Right ventricle myocardium superior (tissue), 1 donor: ENCODE measurements around the gene GLYAT. TPM values are rescaled to one million over a fixed set of nuclear protein-coding genes. Genes with fewer than 3 reads are reported as not detected.
"Not testable (repeated sequence)": the region's sequence is repeated elsewhere in the genome, so short reads cannot be mapped to it uniquely, and the experiment has no call there.

Experiments used
- ATAC-seq: fragments of 200-7000 bp; cut with Tn5 transposase; one replicate; pipeline ENCODE4 v1.9.1; 2020; ENCODE audit warnings: mild to moderate bottlenecking; ENCODE audit not compliant: poor library complexity
- DNase-seq: peaks from one replicate; pipeline ENCODE4 v3.0.0-alpha.2; 2020
- intact Hi-C: fragments of 100-400 bp; cut with DNase I; formaldehyde crosslinking; loops from one replicate; pipeline ENCODE4 v1.11.2; 2022
- total RNA-seq: library from RNA; stranded (reverse); fragmentation: NEBNext Ultra II Directional; extraction: Animal tissue kit (Norgen Biotek cat#: 25700); gene quantifications from one replicate; pipeline ENCODE4 v1.2.1, GENCODE V29; 2021
- donor health status: DM: no; HTN: yes; CAD: no; lungs with severe emphysema.

Gene GLYAT
- total RNA-seq, 1 donor from 2014 or later: 0.22 TPM

- intact Hi-C loops: no loop called here
- DNase-seq (no peak), ATAC-seq (no peak)
Measured at GRCh38 chr11:58691675-58692074, 40.1 kb downstream of the GLYAT start.

DNA sequence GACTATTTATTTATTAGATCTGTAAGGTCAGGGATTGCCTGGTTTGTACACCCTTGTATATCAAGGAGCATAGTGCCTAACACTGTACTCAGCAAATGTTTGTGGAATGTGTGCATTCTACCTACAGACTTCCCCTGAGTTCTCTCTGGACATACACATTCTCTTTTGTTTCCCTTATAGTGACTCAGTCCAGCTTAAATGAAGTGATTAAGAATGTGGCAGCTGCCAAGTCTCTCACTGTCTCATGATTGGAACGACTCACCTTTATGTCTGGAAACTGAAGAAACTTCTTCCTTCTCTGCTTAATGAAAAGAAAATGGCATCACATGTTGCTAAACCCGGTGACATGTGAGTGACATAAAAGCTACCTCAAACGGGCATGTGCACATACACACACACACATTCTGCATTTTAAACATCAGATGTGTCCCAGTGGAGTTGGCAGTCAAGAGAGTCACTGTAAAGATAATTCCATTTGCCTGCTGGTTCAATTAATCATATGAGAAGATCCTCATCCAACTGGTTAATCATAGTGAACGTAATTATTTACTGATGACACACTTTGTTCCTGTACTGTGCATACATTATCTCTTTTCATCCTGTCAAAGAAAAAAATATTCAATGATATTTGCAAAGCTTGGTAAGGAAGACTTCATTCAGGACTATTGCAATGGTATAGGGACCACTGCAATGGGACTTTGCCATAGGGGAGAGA, 42.8 kb downstream of the GLYAT start:
- intact Hi-C loops: no loop called here
- ATAC-seq: no peak
- DNase-seq: no peak

- DNase-seq (no peak), ATAC-seq (no peak)
- intact Hi-C loops: no loop called here
Measured at GRCh38 chr11:58685973-58686722, 45.6 kb downstream of the GLYAT start.

- DNase-seq, ATAC-seq, intact Hi-C loops: not testable (repeated sequence)
Measured at GRCh38 chr11:58682660-58683059, 49.1 kb downstream of the GLYAT start.

DNA sequence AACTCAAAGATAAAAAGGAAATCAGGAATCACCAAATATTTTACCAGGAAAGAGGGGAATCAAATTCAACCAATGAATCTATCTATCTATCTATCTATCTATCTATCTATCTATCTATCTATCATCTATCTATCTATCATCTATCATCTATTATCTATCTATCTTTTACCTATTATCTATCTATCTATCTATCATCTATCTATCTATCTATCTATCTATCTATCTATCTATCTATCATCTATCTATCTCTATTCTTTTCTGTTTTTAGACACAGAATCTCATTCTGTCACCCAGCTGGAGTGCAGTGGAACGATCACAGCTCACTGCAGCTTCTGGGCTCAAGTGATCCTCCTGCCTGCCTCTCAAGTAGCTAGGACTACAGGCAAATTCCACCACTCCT, 54.2 kb downstream of the GLYAT start:
- ATAC-seq, DNase-seq: not testable (repeated sequence)
- intact Hi-C loops: loop anchor here (10.0 kb wide), 1 partner anchor 103 kb away; the partner anchor contains the start of genes LPXN and ZFP91

GRCh38 chr11:58676563-58677135, 55.1 kb downstream of the GLYAT start:
- intact Hi-C loops: loop anchor here (10.0 kb wide), 1 partner anchor 102 kb away; the partner anchor contains the start of genes LPXN and ZFP91
- no peak for DNase-seq
- ATAC-seq: no peak

- DNase-seq (peak; percentile 86), ATAC-seq (peak; percentile 95)
- intact Hi-C loops: loop anchor here (10.0 kb wide), 1 partner anchor 101 kb away; the partner anchor contains the start of genes LPXN and ZFP91
Measured at GRCh38 chr11:58675334-58676155, 56.2 kb downstream of the GLYAT start.

GRCh38 chr11:58674609-58675008, 57.1 kb downstream of the GLYAT start:
- DNase-seq (no peak), ATAC-seq (no peak)
- intact Hi-C loops: loop anchor here (10.0 kb wide), 1 partner anchor 100 kb away; the partner anchor contains the start of genes LPXN and ZFP91

DNA sequence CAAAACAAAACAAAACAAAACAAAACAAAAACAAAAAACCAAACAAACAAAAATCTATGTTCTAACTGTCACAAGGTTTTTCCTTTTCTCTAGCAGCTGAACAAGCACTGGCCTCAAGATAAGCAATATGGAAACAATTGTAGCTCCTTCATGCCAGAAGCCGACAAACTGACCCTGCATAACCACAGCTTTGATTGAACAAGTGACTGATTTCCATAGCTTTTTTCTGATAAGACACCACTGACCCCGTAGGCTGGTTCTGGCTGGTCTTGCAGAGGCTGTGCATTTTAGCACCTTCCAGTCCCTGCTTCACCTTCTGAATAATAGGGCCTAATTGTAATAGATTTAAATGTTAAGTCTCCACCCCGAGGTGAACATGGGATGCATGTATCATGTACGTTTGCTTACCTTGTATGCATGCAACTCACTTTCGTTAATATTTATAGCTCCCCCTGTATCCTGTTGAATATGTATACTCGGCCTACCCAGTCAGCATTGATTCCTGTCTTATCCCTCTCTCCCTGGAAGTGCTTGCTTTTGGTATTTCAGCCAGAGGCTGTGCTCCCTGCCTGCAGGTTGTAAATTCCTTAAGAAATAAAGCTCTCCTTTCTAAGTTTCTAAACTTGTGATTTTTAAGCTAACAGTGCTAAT, 59.6 kb downstream of the GLYAT start:
- no peak for DNase-seq
- ATAC-seq: no peak
- intact Hi-C loops: loop anchor here (10.0 kb wide), 1 partner anchor 97 kb away; the partner anchor contains the start of genes LPXN and ZFP91

GRCh38 chr11:58659910-58660570, 71.7 kb downstream of the GLYAT start:
- intact Hi-C loops: no loop called here
- no peak for ATAC-seq
- no peak for DNase-seq

DNA sequence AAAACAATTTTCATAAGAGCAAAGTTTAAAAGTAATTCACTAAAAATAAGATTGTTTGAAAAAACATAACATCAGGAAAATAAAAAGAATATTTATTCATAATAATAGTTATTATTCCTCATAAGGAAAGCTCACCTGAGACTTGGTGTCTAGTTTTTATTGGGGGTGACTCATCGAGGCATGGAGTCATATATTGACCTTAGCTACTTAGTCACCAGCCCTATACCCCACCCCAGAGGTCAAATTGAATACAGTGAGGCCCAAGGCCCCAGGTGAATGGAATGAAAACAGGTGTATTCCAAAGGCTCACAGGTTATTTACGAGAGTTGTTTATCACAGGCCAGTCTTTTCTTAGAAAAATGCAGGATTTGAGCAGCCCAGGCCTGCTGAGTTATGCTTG, 72.3 kb downstream of the GLYAT start:
- intact Hi-C loops: no loop called here
- DNase-seq: no peak

More for the DNA sequence above, 72.3 kb downstream of the GLYAT start:
- no peak for ATAC-seq

Other genes starting within 250 kb of the GLYAT start
- gene OR5B21, start 223.8 kb downstream of the GLYAT start, total RNA-seq: not detected
- 3.1 TPM for gene LPXN, start 156.1 kb downstream of the GLYAT start, total RNA-seq
- gene ZFP91, start 152.9 kb downstream of the GLYAT start, total RNA-seq: 57.3 TPM
- gene CNTF, start 109.3 kb downstream of the GLYAT start, total RNA-seq: 0.73 TPM
- gene GLYATL2, start 112.8 kb upstream of the GLYAT start, total RNA-seq: not detected
- not detected for gene GLYATL1, start 207.5 kb upstream of the GLYAT start, total RNA-seq